Right atrium auricular region (tissue), 2 donors: ENCODE results near the gene ZNF684. TPM values are rescaled to one million over a fixed set of nuclear protein-coding genes. Genes with fewer than 3 reads are reported as not detected.
A peak's percentile ranks its signal among the peaks of the same experiment; 100 is the strongest.
"Not testable (repeated sequence)": the region's sequence is repeated elsewhere in the genome, so short reads cannot be mapped to it uniquely, and the experiment has no call there.

Source experiments
- DNase-seq: peaks from one replicate; pipeline ENCODE4 v3.0.0-alpha.2; 2019; ENCODE audit warnings: low spot score
- H3K27ac ChIP-seq, 2 donors: fragments of 200-600 bp; sonication (generic); 1 replicate in 1 of 2; 2 replicates in 1 of 2; pipeline ENCODE4 v1.5.1; 2016 to 2019
- H3K27me3 ChIP-seq, 2 donors: fragments of 200-600 bp; sonication (generic); one replicate each; pipeline versions ENCODE4 v1.5.1 to v1.6.0; 2017 to 2019
- H3K36me3 ChIP-seq: fragments of 200-600 bp; sonication (generic); one replicate; pipeline ENCODE4 v1.5.1; 2016
- H3K4me1 ChIP-seq, 2 donors: fragments of 200-600 bp; sonication (generic); one replicate each; pipeline versions ENCODE4 v1.5.1 to v1.6.0; 2017 to 2019
- H3K4me3 ChIP-seq, 2 donors: fragments of 200-600 bp; sonication (generic); 1 replicate in 1 of 2; 2 replicates in 1 of 2; pipeline ENCODE4 v1.5.1; 2017 to 2019; ENCODE audit warnings: mild to moderate bottlenecking in 1 of 2, moderate library complexity in 1 of 2
- H3K9me3 ChIP-seq, 2 donors: fragments of 200-600 bp; sonication (generic); one replicate each; pipeline ENCODE4 v1.5.1; 2019
- total RNA-seq, 2 donors: library from RNA; depleted of rRNA; stranded (reverse); fragments of >200 nt; gene quantifications; one replicate each; pipeline ENCODE4 v1.1.0, GENCODE V29; 2016
- TF ChIP-seq, protein P1 (sequence below), 2 donors: fragments of 200-600 bp; sonication (generic); IDR thresholded peaks; one replicate each; pipeline ENCODE4 v1.5.1; 2019; ENCODE audit warnings: antibody characterized with exemption in 2 of 2

The ZNF684 gene
- 1 to 10 TPM; 3.4 to 9.7 TPM for total RNA-seq

DNA sequence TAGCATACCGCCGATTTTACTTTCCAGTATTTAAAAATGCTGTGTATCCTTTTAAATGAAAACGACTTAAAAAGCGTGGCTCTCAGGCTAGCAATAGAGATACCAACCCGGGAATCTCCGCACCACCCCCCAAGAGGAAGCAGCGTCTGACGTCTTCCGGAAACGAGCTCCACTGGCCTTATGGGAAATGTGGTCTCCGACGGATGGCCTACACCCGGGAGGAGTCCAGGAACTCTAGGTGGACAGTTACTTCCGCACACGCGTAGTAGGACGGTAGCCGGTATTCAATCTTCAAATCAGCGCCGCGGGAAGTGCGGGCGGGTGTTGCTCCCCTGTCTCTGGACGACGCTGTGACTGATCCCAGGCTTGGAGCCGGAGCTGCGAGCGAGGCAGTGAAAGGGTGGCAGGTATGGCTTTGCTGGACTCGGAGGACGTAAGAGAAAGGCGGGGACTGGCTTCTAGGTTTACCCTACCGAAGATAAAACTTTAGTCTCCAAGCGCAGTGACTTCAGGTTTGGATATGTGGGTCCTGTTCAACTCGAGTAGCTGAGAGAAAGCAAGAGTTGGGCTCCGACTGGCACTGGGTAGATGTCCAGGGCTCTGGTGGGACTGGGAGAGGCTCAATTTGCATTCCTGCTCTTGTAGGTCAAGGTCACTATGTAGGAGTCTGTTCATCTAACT is at the start of gene ZNF684:
Gene ZNF684 (plus strand): TSS at position 257 of the 681 bp plus-strand sequence. CDS start 1,530 bp downstream, outside the sequence.
- Histone ChIP-seq H3K36me3 (no peaks in the 10 kb centered on the region), H3K9me3 (no peaks in the 10 kb centered on the region), H3K27me3 (no peaks in the 10 kb centered on the region), H3K27ac (peak within 1 kb of the TSS; percentile 82 to 86), H3K4me3 (peak within 1 kb of the TSS; percentile 57 to 66), H3K4me1 (peaks cover 0 to 15% of the 10 kb centered on the region in 2 donors)
- peak; percentile 91 for DNase-seq
- TF ChIP-seq, protein P1, sequence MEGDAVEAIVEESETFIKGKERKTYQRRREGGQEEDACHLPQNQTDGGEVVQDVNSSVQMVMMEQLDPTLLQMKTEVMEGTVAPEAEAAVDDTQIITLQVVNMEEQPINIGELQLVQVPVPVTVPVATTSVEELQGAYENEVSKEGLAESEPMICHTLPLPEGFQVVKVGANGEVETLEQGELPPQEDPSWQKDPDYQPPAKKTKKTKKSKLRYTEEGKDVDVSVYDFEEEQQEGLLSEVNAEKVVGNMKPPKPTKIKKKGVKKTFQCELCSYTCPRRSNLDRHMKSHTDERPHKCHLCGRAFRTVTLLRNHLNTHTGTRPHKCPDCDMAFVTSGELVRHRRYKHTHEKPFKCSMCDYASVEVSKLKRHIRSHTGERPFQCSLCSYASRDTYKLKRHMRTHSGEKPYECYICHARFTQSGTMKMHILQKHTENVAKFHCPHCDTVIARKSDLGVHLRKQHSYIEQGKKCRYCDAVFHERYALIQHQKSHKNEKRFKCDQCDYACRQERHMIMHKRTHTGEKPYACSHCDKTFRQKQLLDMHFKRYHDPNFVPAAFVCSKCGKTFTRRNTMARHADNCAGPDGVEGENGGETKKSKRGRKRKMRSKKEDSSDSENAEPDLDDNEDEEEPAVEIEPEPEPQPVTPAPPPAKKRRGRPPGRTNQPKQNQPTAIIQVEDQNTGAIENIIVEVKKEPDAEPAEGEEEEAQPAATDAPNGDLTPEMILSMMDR (IDR thresholded peaks at IDR 0.05) = no peak

DNA sequence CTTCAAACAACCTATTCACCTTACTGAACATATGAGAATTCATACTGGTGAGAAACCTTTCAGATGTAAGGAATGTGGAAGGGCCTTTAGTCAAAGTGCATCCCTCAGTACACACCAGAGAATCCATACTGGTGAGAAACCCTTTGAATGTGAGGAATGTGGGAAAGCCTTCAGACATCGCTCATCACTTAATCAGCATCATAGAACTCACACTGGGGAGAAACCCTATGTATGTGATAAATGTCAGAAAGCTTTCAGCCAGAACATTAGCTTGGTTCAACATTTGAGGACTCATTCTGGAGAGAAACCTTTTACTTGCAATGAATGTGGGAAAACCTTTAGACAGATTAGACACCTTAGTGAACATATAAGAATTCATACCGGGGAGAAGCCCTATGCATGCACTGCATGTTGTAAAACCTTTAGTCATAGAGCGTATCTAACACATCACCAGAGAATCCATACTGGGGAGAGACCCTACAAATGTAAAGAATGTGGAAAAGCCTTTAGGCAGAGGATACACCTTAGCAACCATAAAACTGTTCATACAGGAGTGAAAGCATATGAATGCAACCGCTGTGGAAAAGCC is 36.0 kb upstream of the ZNF684 start:
- Histone ChIP-seq H3K36me3 (peaks cover 55% of the 10 kb centered on the region), H3K27me3 (no peaks in the 10 kb centered on the region), H3K4me1 (no peaks in the 10 kb centered on the region), H3K4me3 (no peak overlapping the region), H3K9me3 (peaks cover 8 to 79% of the 10 kb centered on the region in 2 donors), H3K27ac (no peak overlapping the region)
- no peak for DNase-seq
- TF ChIP-seq, protein P1 (IDR thresholded peaks at IDR 0.05) = no peak

DNA sequence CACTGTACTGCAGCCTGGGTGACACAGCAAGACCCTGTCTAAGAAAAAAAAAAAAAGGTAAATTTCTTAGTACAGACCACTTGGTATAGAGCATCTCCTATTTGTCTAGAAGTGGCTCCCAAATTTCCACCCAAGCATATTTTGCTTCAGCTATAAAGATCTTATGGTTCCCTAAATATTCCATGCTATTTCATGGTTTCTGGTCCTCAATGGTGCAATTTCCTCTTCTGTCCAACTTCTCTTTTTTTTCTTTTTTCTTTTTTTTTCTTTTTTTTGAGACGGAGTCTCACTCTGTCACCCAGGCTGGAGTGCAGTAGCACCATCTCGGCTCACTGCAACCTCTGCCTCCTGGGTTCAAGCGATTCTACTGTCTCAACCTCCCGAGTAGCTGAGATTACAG is 28.8 kb upstream of the ZNF684 start:
- H3K9me3 ChIP-seq = peaks cover 0 to 17% of the 10 kb centered on the region in 2 donors
- DNase-seq, H3K27me3 ChIP-seq: not testable (repeated sequence)

DNA sequence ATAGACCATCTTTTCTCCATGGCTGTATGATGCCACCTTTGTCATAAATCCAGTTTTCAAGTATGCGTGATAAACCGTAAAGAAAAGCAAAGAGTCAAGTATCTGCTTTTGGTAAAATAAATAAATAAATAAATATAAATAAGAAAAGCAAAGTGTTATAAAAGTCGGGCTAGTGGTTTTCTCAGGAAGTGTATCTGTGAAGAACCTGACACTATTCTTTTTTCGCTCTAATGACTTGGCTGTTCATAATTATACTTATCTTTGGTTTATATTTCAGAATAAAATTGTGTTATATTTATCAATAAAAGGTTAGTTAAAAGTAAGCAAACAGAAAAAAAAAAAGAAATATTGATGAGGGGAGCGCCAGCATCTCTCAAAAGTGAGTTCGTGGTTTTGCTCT is 23.5 kb upstream of the ZNF684 start:
- no peak for DNase-seq
- H3K9me3 ChIP-seq = no peaks in the 10 kb centered on the region
- H3K27ac ChIP-seq = peak overlapping the region; percentile 68 to 78
- no peaks in the 10 kb centered on the region for H3K36me3 ChIP-seq
- H3K4me3 ChIP-seq = peak overlapping the region; percentile 62 to 78
- TF ChIP-seq, protein P1 (IDR thresholded peaks at IDR 0.05) = no peak
- H3K4me1 ChIP-seq = peaks cover 0 to 17% of the 10 kb centered on the region in 2 donors
- H3K27me3 ChIP-seq = no peaks in the 10 kb centered on the region

More for the DNA sequence above, 28.8 kb upstream of the ZNF684 start:
- H3K27ac ChIP-seq, H3K4me3 ChIP-seq, H3K36me3 ChIP-seq, H3K4me1 ChIP-seq: not testable (repeated sequence)

DNA sequence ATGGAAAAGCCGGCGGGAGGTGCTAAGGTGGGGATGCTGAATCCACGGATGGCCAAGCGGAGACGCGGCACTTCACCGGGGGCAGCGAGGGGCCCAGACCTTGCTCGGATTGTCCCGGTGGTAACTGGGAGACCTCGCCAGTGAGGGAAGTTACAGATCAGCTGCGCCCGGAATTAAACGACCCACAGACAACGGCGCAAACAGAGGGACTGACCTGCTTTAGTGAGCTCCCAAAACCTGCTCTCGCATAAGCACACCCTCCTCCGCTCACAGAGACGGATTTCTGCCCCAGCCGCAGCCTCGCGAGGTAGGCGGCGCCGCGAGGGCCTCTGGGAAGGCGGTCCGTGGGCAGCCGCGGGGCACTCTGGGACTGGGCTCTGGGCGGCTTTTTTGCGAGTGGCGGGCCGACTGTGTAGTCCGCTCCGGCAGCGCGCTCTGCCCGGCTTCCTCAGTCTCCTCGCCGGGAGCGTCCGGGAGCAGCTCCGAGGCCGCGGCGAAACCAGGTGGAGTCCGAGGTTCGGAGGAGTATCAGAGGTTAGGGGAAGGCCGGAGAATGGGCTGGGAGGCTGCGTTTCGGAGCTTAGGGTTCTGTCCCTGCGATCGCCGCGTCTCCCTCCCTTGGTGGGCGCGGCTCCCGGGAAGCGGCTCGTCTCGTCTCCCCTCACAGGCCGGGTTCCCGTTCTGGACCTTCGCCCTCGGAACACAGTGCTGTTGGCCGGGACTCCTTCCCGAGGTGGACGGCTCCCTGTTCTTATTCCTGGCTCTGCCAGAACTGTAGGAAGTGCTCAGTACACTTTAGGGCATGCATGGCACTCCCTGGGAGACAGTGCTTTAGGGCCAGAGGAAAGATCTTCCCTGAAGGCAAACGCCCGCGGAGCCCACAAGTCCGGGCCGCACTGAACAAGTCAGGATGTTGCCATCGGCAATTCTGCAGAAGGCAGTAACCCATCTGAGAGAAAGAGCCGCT is 22.8 kb upstream of the ZNF684 start, which contains the start of gene EXO5:
Gene EXO5 (plus strand): TSS at position 393 of the 967 bp plus-strand sequence. CDS start 5,778 bp downstream, outside the sequence.
- DNase-seq = peak; percentile 75
- H3K27ac ChIP-seq = peak within 1 kb of the TSS; percentile 68 to 78
- H3K9me3 ChIP-seq = no peaks in the 10 kb centered on the region
- no peaks in the 10 kb centered on the region for H3K27me3 ChIP-seq
- H3K4me3 ChIP-seq = peak within 1 kb of the TSS; percentile 62 to 78
- H3K4me1 ChIP-seq = peaks cover 0 to 17% of the 10 kb centered on the region in 2 donors
- TF ChIP-seq, protein P1 (IDR thresholded peaks at IDR 0.05) = no peak
- H3K36me3 ChIP-seq = no peaks in the 10 kb centered on the region
